H9 (cell line): ENCODE data around the gene MS4A18. TPM values are rescaled to one million over a fixed set of nuclear protein-coding genes. Genes with fewer than 3 reads are reported as not detected.

Source experiments
- DNase-seq: peaks from one replicate; pipeline ENCODE4 v3.0.0-alpha.2; 2017
- H2AFZ ChIP-seq: one replicate; pipeline ENCODE4 v1.6.1; 2013; ENCODE audit warnings: mild to moderate bottlenecking, low read length, control low read depth, moderate library complexity
- H2AK5ac ChIP-seq: 2 replicates; pipeline ENCODE4 v1.6.1; 2013; ENCODE audit warnings: low read length, control low read depth, mixed read lengths; ENCODE audit not compliant: insufficient read length
- H2BK120ac ChIP-seq: one replicate; pipeline ENCODE4 v1.6.1; 2013; ENCODE audit warnings: low read depth, mild to moderate bottlenecking, low read length, control low read depth, inconsistent platforms; ENCODE audit not compliant: poor library complexity, severe bottlenecking
- H2BK12ac ChIP-seq: 2 replicates; pipeline ENCODE4 v1.6.1; 2013; ENCODE audit warnings: low read length, control low read depth, mixed read lengths, low read depth; ENCODE audit not compliant: insufficient read length
- H2BK15ac ChIP-seq: 2 replicates; pipeline ENCODE4 v1.6.1; 2013; ENCODE audit warnings: low read depth, low read length, control low read depth
- H2BK20ac ChIP-seq: one replicate; pipeline ENCODE4 v1.6.1; 2013; ENCODE audit warnings: low read depth, mild to moderate bottlenecking, low read length, control low read depth, inconsistent platforms; ENCODE audit not compliant: poor library complexity, severe bottlenecking
- H2BK5ac ChIP-seq: 2 replicates; pipeline ENCODE4 v1.6.1; 2013; ENCODE audit warnings: low read length, control low read depth, mixed read lengths; ENCODE audit not compliant: insufficient read length
- H3K14ac ChIP-seq: 2 replicates; pipeline ENCODE4 v1.6.1; 2013; ENCODE audit warnings: low read length, control low read depth; ENCODE audit not compliant: insufficient read depth
- H3K18ac ChIP-seq: 2 replicates; pipeline ENCODE4 v1.6.1; 2013; ENCODE audit warnings: low read depth, mild to moderate bottlenecking, mixed read lengths, low read length, control low read depth; ENCODE audit not compliant: insufficient read length
- H3K23ac ChIP-seq: 2 replicates; pipeline ENCODE4 v1.6.1; 2013; ENCODE audit warnings: low read length, control low read depth, mixed read lengths, low read depth; ENCODE audit not compliant: insufficient read length
- H3K23me2 ChIP-seq: 2 replicates; pipeline ENCODE4 v1.6.1; 2013; ENCODE audit warnings: low read depth, mild to moderate bottlenecking, mixed read lengths, low read length, control low read depth; ENCODE audit not compliant: insufficient read length, poor library complexity, severe bottlenecking
- H3K27ac ChIP-seq: 2 replicates; pipeline ENCODE4 v1.5.1; 2013; ENCODE audit warnings: low read length, control low read depth, mixed read lengths, low read depth; ENCODE audit not compliant: insufficient read length
- H3K27me3 ChIP-seq: 2 replicates; pipeline ENCODE4 v1.6.1; 2013; ENCODE audit warnings: low read length, control low read depth, inconsistent platforms; ENCODE audit not compliant: insufficient read depth
- H3K4ac ChIP-seq: 2 replicates; pipeline ENCODE4 v1.6.1; 2013; ENCODE audit warnings: low read depth, mild to moderate bottlenecking, control low read depth, inconsistent platforms, low read length, moderate library complexity
- H3K4me1 ChIP-seq: 2 replicates; pipeline ENCODE4 v1.6.1; 2013; ENCODE audit warnings: low read length, control low read depth, inconsistent platforms; ENCODE audit not compliant: insufficient read depth
- H3K4me2 ChIP-seq: 2 replicates; pipeline ENCODE4 v1.6.1; 2013; ENCODE audit warnings: low read length, control low read depth, mixed read lengths; ENCODE audit not compliant: insufficient read length, insufficient read depth
- H3K56ac ChIP-seq: 2 replicates; pipeline ENCODE4 v1.6.1; 2013; ENCODE audit warnings: low read depth, mild to moderate bottlenecking, mixed read lengths, low read length, control low read depth; ENCODE audit not compliant: insufficient read length
- H3K79me1 ChIP-seq: 2 replicates; pipeline ENCODE4 v1.6.1; 2013; ENCODE audit warnings: low read depth, mild to moderate bottlenecking, moderate library complexity, low read length, control low read depth, inconsistent platforms; ENCODE audit not compliant: insufficient read depth, poor library complexity, severe bottlenecking
- H3K79me2 ChIP-seq: 2 replicates; pipeline ENCODE4 v1.6.1; 2013; ENCODE audit warnings: low read length, control low read depth, inconsistent platforms; ENCODE audit not compliant: insufficient read depth
- H3K9ac ChIP-seq: 2 replicates; pipeline ENCODE4 v1.6.1; 2013; ENCODE audit warnings: low read length, control low read depth, mixed read lengths; ENCODE audit not compliant: insufficient read length; ENCODE audit errors: extremely low read depth
- H3K9me3 ChIP-seq: one replicate; pipeline ENCODE4 v1.6.1; 2013; ENCODE audit warnings: low read depth, low read length, inconsistent platforms; ENCODE audit not compliant: control insufficient read depth
- H3T11ph ChIP-seq: one replicate; pipeline ENCODE4 v1.6.1; 2013; ENCODE audit warnings: mild to moderate bottlenecking, low read length, control low read depth, inconsistent platforms
- H4K20me1 ChIP-seq: one replicate; pipeline ENCODE4 v1.6.1; 2013; ENCODE audit not compliant: control insufficient read depth, insufficient read length, insufficient read depth
- H4K5ac ChIP-seq: 2 replicates; pipeline ENCODE4 v1.6.1; 2013; ENCODE audit warnings: low read depth, mild to moderate bottlenecking, mixed read lengths, low read length, control low read depth; ENCODE audit not compliant: insufficient read length
- H4K8ac ChIP-seq: replicated peaks from 2 replicates; pipeline ENCODE4 v1.6.1; 2013; ENCODE audit warnings: low read length, control low read depth, mixed read lengths, low read depth; ENCODE audit not compliant: insufficient read length
- H4K91ac ChIP-seq: 2 replicates; pipeline ENCODE4 v1.6.1; 2013; ENCODE audit warnings: low read depth, mild to moderate bottlenecking, moderate library complexity, mixed read lengths, low read length, control low read depth; ENCODE audit not compliant: insufficient read length
- H3K27ac Mint-ChIP-seq, 3 experiments: 2 replicates in 2 of 3; 3 replicates in 1 of 3; pipeline ENCODE4 v1.8.0; 2020 to 2021; ENCODE audit warnings: mixed read lengths in 3 of 3, mild to moderate bottlenecking in 1 of 3, moderate library complexity in 1 of 3
- H3K27me3 Mint-ChIP-seq: 2 replicates; pipeline ENCODE4 v1.8.0; 2021; ENCODE audit warnings: low read depth, mild to moderate bottlenecking, moderate library complexity, mixed read lengths
- H3K36me3 Mint-ChIP-seq, 3 experiments: 2 replicates in 2 of 3; 3 replicates in 1 of 3; pipeline ENCODE4 v1.8.0; 2020 to 2021; ENCODE audit warnings: low read depth in 3 of 3, mixed read lengths in 3 of 3; ENCODE audit not compliant: insufficient read depth in 1 of 3
- H3K4me1 Mint-ChIP-seq, 2 experiments: 2 replicates each; pipeline ENCODE4 v1.8.0; 2020; ENCODE audit warnings: mixed read lengths in 2 of 2
- H3K4me3 Mint-ChIP-seq, 2 experiments: 2 replicates in 1 of 2; 3 replicates in 1 of 2; pipeline ENCODE4 v1.8.0; 2020 to 2021; ENCODE audit warnings: mild to moderate bottlenecking in 2 of 2, mixed read lengths in 2 of 2, moderate library complexity in 1 of 2
- H3K9me3 Mint-ChIP-seq, 2 experiments: 2 replicates in 1 of 2; 3 replicates in 1 of 2; pipeline ENCODE4 v1.8.0; 2020; ENCODE audit warnings: mild to moderate bottlenecking in 2 of 2, mixed read lengths in 2 of 2, moderate library complexity in 1 of 2
- CTCF ChIP-seq: fragments of 200-600 bp; sonication (generic); conservative IDR thresholded peaks from 3 replicates; pipeline ENCODE4 v1.8.0; 2021; ENCODE audit warnings: antibody characterized with exemption, mild to moderate bottlenecking
- total RNA-seq: library from RNA; stranded (reverse); gene quantifications from 2 replicates; pipeline ENCODE4 v1.2.1, GENCODE V29; 2021

The MS4A18 gene
- total RNA-seq, 1 experiment from 2014 or later: not detected

DNA sequence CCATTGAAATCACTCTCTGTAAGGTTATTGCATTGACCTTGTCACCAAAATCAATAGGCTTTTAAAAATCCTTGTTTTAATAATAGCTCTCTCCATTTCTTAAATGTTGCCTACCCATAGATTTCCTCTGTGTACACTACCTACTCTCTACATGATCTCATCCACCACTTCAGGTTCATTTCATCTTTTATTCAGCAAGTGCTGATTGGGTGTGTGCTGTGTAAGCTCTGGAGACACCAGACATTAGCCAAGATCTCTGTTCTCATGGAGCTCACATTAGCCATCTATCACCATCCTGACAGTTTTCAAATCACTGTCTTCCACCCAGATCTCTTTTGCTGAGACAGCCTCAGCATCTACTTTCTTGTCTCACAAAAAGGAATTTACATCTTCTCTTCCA is 56.3 kb downstream of the MS4A18 start:
- Histone ChIP-seq H3K27me3 (no peaks in the 10 kb centered on the region), H3K23ac (no peak overlapping the region), H3K27ac (no peak overlapping the region), H4K20me1 (no peaks in the 10 kb centered on the region), H2BK20ac (no peak overlapping the region), H3K18ac (no peak overlapping the region), H3K56ac (no peak overlapping the region), H4K5ac (no peak overlapping the region), H3K4me1 (no peaks in the 10 kb centered on the region), H2BK12ac (no peak overlapping the region), H3K9me3 (no peaks in the 10 kb centered on the region), H3K79me2 (no peaks in the 10 kb centered on the region), H2AFZ (no peak overlapping the region), H3K9ac (no peak overlapping the region), H3K23me2 (no peaks in the 10 kb centered on the region), H3K79me1 (no peaks in the 10 kb centered on the region), H3K4me2 (no peak overlapping the region), H4K91ac (no peak overlapping the region), H4K8ac (no peak overlapping the region), H3K14ac (no peak overlapping the region), H2AK5ac (no peak overlapping the region), H3T11ph (no peak overlapping the region), H2BK5ac (no peak overlapping the region), H2BK15ac (no peak overlapping the region), H3K4ac (no peak overlapping the region), H2BK120ac (no peak overlapping the region)
- H3K4me1 Mint-ChIP-seq: peaks cover 1 to 4% of the 10 kb centered on the region in 2 experiments; a peak in 2 of 4 replicates
- H3K9me3 Mint-ChIP-seq: peaks cover 0 to 2% of the 10 kb centered on the region in 2 experiments; a peak in 1 of 5 replicates
- TF ChIP-seq CTCF: no peak
- no peak overlapping the region for H3K4me3 Mint-ChIP-seq
- no peak for DNase-seq
- H3K27me3 Mint-ChIP-seq: peaks cover 7% of the 10 kb centered on the region; the same call in 1 of the 2 replicates
- H3K36me3 Mint-ChIP-seq: no peaks in the 10 kb centered on the region
- no peak overlapping the region for H3K27ac Mint-ChIP-seq
